Central memory CD8-positive, alpha-beta T cell (primary cell): ENCODE measurements around the gene C1QB.
A peak's percentile ranks its signal among the peaks of the same experiment; 100 is the strongest.
"Not testable (repeated sequence)": the region's sequence is repeated elsewhere in the genome, so short reads cannot be mapped to it uniquely, and the experiment has no call there.

ENCODE experiments used
- ATAC-seq: fragments of 150-1000 bp; cut with Tn5 transposase; replicated peaks from 2 replicates; pipeline ENCODE4 v1.10.0; 2022; ENCODE audit warnings: mild to moderate bottlenecking, moderate FRiP score, moderate number of reproducible peaks; ENCODE audit not compliant: poor library complexity, severe bottlenecking; ENCODE audit errors: extremely low read depth
- DNase-seq, 2 donors: peaks; one replicate each; pipeline ENCODE4 v3.0.0; 2021; ENCODE audit warnings: low spot score in 2 of 2
- H3K27ac Mint-ChIP-seq: one replicate; pipeline ENCODE4 v1.8.0; 2022; ENCODE audit warnings: low read depth, mild to moderate bottlenecking, moderate library complexity, mixed read lengths
- H3K27me3 Mint-ChIP-seq: one replicate; pipeline ENCODE4 v1.8.0; 2022; ENCODE audit warnings: mixed read lengths
- H3K36me3 Mint-ChIP-seq: one replicate; pipeline ENCODE4 v1.8.0; 2022; ENCODE audit warnings: mild to moderate bottlenecking, moderate library complexity, mixed read lengths; ENCODE audit not compliant: insufficient read depth
- H3K4me1 Mint-ChIP-seq: one replicate; pipeline ENCODE4 v1.8.0; 2022; ENCODE audit warnings: mixed read lengths
- H3K4me3 Mint-ChIP-seq: one replicate; pipeline ENCODE4 v1.8.0; 2022; ENCODE audit warnings: mild to moderate bottlenecking, moderate library complexity, mixed read lengths
- H3K9me3 Mint-ChIP-seq: one replicate; pipeline ENCODE4 v1.8.0; 2022; ENCODE audit warnings: mixed read lengths

Gene C1QB

DNA sequence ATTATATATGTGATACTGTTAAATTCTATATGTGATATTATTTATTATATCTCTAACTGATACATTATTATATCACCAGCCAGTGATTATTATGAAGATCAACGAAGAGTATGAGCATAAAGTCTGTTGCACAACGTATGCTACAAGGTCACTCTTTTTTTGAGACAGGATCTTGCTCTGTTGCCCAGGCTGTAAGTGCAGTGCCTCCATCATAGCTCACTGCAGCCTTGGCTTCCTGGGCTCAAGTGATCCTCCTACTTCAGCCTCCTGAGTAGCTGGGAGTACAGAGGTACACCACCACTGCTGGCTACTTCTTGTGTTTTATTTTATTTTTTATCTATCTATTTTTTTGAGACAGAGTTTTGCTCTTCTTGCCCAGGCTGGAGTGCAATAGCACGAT is 43.6 kb downstream of the C1QB start:
- no peak overlapping the region for H3K27ac Mint-ChIP-seq
- no peak overlapping the region for H3K4me3 Mint-ChIP-seq
- no peaks in the 10 kb centered on the region for H3K9me3 Mint-ChIP-seq

DNA sequence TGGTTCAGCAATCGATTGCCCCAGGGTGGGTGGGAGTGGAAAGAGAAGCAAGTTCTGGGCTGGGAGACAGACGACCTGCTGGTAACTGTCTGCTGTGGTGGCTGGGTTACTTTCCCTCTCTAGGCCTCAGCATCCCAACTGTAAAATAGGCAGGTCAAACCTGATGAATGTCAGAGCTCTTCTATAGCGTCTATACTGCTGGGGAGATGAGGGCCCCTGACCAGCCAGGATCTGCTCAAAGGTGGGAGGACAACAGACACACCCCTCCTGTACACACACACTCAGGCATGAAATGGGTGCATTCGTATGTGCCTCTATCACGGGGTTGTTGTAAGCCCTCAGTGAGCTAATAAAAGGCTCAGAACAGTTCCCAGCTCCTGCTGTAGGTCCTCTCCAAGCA is 44.9 kb downstream of the C1QB start:
- ATAC-seq = no peak
- no peak for DNase-seq
- no peak overlapping the region for H3K27ac Mint-ChIP-seq
- no peaks in the 10 kb centered on the region for H3K4me1 Mint-ChIP-seq
- H3K27me3 Mint-ChIP-seq = peaks cover 25% of the 10 kb centered on the region
- H3K9me3 Mint-ChIP-seq = no peaks in the 10 kb centered on the region
- no peaks in the 10 kb centered on the region for H3K36me3 Mint-ChIP-seq
- H3K4me3 Mint-ChIP-seq = no peak overlapping the region

More for the DNA sequence above, 43.6 kb downstream of the C1QB start:
- DNase-seq (no peak), ATAC-seq (no peak)
- Mint-ChIP-seq H3K36me3 (no peaks in the 10 kb centered on the region), H3K27me3 (peaks cover 17% of the 10 kb centered on the region), H3K4me1 (no peaks in the 10 kb centered on the region)

DNA sequence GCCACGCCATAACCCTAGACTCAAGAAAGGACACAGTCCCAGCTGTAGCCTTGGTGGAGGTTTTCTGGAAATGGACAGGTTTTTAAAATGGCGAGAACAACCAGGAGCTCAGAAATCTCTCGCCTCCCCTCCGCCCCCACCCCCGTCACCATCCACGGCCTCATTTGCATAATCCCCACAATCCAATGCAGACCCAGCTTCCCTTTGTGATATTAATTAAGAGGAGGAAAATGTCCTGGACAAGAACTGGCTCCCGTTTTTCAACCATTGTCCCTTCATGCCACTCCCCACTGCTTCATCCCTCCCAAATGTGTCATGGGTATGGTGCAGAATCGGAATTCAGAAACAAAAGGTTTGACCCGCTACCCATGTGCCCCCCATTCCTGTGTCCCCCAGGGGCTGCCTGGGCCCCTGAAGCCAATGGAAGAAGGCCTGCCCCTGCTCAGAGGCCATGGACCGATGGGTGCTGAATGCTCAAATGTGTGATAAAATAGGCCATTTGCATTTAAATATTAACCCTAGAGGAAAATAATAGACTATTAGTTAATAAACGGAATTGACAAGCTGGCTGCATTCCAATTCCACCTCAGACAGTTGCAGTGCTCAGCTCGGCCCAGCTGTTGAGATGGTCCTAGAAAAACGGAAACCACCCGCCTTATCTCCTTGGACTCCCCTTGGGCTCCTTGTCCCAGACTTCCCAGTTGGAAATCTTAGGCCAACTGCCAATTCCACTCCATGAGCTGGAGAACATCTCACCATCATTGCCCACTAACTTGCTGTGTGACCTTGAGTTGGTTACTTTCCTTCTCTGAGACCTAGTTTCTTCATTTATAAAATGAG is 46.9 kb downstream of the C1QB start:
- no peaks in the 10 kb centered on the region for H3K9me3 Mint-ChIP-seq
- H3K4me1 Mint-ChIP-seq = no peaks in the 10 kb centered on the region
- H3K4me3 Mint-ChIP-seq = no peak overlapping the region
- no peak for DNase-seq
- H3K27ac Mint-ChIP-seq = no peak overlapping the region
- ATAC-seq = no peak
- peaks cover 25% of the 10 kb centered on the region for H3K27me3 Mint-ChIP-seq
- no peaks in the 10 kb centered on the region for H3K36me3 Mint-ChIP-seq

DNA sequence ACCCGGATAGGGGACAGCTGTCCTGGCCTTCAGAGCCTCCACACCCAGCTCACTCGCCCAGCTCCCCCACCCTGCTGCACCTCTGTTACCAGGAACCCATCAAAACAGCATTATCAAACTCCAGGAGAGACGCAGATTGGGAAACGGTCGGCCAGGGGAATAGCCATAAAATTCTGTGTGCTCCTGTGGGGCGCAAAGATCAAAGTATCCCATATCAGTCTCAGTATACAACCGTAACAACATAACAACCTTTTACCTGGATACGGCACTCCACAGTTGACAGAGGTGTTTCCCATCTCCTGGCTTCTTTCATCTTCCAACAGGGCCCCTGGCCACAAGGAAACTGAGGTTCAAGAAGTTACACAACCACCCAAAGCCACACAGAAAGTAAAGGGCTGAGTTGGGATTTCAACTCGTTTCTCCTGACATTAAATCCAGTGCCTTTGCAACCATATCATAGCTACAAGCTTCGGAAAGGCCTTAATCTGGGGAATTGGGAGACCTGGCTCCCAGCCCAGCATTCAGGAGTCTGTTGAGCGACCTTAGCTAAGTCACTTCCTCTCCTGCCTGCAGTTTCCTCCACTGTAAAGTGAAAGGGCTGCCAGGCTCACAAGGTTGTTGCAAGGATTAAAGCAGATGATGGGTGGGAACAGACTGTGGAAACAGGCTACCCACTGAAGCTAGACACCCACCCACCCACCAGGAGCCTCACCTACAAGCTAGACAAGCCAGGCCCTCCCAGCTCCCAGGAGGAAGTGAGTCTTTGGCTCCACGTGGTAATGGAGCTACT is 49.5 kb downstream of the C1QB start:
- DNase-seq (no peak), ATAC-seq (no peak)
- Mint-ChIP-seq H3K27ac (no peak overlapping the region), H3K4me3 (no peak overlapping the region), H3K36me3 (no peaks in the 10 kb centered on the region), H3K4me1 (no peaks in the 10 kb centered on the region), H3K27me3 (peaks cover 35% of the 10 kb centered on the region), H3K9me3 (no peaks in the 10 kb centered on the region)

DNA sequence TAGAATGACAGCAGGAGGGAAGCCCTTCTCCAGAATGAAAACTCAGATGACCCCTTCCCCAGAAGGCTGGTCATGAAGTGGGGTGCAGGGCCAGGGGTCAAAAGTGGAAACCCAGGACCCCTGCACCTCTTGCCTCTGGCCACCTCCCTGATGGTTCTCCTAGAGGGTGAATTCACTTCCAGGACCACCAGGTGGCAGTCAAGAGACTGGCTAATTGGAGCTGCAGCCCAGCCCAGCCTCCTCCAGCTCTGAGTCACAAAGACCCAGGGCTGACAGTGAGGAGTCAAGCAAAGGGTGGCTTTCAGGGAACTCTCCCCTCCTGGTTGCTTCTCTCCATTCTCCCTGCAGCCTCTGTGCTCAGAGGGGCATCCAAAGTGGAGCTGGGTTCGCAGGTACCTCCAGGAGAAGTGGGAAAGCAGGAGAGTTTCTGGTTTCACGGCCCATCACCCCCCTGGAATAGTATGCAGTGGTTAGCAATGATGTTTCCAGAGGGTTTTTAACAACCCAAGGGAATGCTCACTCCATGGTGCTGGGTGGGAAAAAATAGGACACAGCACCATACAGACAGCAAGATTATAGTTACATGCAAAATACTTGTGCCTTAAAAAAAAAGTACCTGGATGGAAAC is 51.5 kb downstream of the C1QB start:
- peaks cover 47% of the 10 kb centered on the region for H3K27me3 Mint-ChIP-seq
- DNase-seq (peak; percentile 39 to 43), ATAC-seq (peak; percentile 64)
- no peaks in the 10 kb centered on the region for H3K4me1 Mint-ChIP-seq
- no peak overlapping the region for H3K4me3 Mint-ChIP-seq
- H3K9me3 Mint-ChIP-seq = no peaks in the 10 kb centered on the region
- H3K27ac Mint-ChIP-seq = no peak overlapping the region
- peaks cover 3% of the 10 kb centered on the region for H3K36me3 Mint-ChIP-seq

DNA sequence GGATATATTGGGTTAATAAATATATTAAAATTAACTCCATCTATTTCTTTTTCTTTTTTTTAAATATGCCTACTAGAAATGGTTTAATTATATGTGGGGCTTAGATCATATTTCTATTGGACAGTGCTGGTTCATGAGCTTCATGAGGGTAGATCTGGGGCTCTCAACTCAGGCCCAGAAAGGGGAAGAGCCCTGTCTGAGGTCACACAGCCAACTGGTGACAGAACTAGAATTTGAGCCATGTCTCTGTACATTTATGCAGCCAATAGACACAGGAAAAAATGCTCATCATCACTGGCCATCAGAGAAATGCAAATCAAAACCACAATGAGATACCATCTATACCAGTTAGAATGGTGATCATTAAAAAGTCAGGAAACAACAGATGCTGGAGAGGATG is 52.5 kb downstream of the C1QB start:
- Mint-ChIP-seq H3K27me3 (peaks cover 44% of the 10 kb centered on the region), H3K9me3 (no peaks in the 10 kb centered on the region), H3K27ac (no peak overlapping the region), H3K4me3 (no peak overlapping the region), H3K4me1 (no peaks in the 10 kb centered on the region), H3K36me3 (peaks cover 3% of the 10 kb centered on the region)
- DNase-seq (no peak), ATAC-seq (no peak)

DNA sequence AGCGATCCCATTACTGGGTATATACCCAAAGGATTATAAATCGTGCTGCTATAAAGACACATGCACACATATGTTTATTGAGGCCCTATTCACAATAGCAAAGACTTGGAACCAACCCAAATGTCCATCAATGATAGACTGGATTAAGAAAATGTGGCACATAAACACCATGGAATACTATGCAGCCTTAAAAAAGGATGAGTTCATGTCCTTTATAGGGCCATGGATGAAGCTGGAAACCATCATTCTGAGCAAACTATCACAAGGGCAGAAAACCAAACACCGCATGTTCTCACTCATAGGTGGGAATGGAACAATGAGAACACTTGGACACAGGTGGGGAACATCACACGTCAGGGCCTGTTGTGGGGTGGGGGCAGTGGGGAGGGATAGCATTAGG is 53.1 kb downstream of the C1QB start:
- H3K9me3 Mint-ChIP-seq, H3K36me3 Mint-ChIP-seq, H3K4me1 Mint-ChIP-seq, H3K4me3 Mint-ChIP-seq, ATAC-seq, H3K27ac Mint-ChIP-seq, DNase-seq: not testable (repeated sequence)
- H3K27me3 Mint-ChIP-seq = peaks cover 44% of the 10 kb centered on the region

DNA sequence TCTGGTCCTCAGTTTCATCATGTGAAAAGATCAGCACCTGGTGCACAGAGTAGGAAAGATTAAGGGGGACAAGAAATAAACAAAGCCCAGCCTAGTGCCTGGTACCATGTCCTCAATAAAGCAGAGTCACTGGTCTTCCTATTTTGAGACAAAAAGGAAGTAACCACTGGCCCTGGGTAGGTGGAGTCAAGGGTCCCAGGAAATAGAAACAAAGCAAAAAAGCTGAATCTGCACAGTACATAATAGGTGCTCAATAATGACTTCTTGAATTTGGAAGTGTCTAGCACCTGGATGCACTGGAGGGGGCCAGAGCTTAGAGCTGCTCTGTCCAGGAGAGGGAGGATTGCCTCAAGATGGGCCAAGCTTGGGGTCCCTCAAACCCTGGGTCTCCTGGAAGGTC is 55.7 kb downstream of the C1QB start:
- Mint-ChIP-seq H3K36me3 (peaks cover 3% of the 10 kb centered on the region), H3K27me3 (peaks cover 55% of the 10 kb centered on the region), H3K4me1 (peaks cover 10% of the 10 kb centered on the region), H3K4me3 (peak overlapping the region; percentile 6), H3K27ac (no peak overlapping the region), H3K9me3 (no peaks in the 10 kb centered on the region)
- ATAC-seq (no peak), DNase-seq (no peak)

DNA sequence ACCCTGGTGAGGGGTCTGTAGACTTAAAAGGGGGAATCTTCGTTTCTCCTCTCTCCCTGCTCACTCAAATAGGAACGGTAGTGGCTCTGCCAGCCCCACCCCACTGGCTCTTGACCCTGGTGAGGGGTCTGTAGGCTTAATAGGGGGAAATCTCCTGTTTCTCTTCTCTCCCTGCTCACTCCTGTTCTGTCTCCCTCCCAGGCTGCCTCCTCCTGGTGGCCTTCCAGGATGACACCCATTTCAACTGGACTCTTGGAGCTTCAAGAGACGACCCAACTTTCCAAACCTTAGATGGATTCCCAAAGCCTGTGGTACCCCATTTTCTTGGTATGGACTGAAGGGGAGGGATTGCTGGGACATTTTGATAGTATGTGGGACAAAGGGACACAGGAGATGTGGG is 56.2 kb downstream of the C1QB start:
- peaks cover 3% of the 10 kb centered on the region for H3K36me3 Mint-ChIP-seq
- peaks cover 59% of the 10 kb centered on the region for H3K27me3 Mint-ChIP-seq
- no peaks in the 10 kb centered on the region for H3K9me3 Mint-ChIP-seq
- ATAC-seq (no peak), DNase-seq (no peak)
- H3K4me1 Mint-ChIP-seq = peaks cover 10% of the 10 kb centered on the region
- peak overlapping the region; percentile 6 for H3K4me3 Mint-ChIP-seq
- no peak overlapping the region for H3K27ac Mint-ChIP-seq

DNA sequence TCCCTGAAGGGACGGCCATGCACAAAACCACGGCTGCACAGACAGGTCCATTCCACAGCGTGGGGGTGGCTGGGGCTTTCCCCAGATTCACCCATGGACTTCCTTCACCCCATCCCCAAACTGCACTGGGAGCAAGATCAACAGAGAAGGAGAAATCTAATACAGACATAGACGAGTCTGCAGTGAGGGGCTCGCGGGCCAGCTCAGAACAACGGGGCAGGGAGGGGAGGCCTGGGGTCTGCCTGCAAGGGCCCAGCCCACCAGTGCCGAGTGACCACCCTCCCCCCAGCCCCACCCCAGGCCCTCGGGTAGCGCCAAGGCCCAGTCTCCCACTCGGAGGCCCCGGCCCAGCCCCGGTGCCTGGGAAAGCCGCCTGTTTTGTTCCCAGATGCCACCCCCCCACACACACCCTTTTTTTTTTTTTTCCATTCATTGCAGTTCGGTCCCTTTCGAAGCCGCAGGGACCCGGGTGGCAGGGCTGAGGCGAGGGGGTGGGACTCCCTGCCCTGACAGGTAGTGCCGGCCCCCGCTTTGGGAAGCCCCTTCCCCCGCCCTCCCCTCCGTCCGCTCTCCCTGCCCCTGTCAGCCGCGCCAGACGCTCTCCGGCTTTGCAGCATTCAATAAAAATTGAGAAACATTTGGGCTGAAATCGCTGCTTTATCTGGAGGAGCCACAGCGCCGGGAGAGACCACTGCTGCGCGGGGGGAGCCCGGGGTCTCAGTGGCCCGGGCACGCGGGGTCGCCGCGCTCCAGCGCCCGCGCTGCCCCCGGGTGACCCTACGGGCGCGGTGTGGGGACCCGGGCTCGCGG is 57.1 kb downstream of the C1QB start:
- DNase-seq = no peak
- Mint-ChIP-seq H3K9me3 (no peaks in the 10 kb centered on the region), H3K27me3 (peaks cover 68% of the 10 kb centered on the region), H3K27ac (no peak overlapping the region), H3K4me3 (peak overlapping the region; percentile 69), H3K36me3 (peaks cover 5% of the 10 kb centered on the region), H3K4me1 (peaks cover 10% of the 10 kb centered on the region)
- no peak for ATAC-seq

DNA sequence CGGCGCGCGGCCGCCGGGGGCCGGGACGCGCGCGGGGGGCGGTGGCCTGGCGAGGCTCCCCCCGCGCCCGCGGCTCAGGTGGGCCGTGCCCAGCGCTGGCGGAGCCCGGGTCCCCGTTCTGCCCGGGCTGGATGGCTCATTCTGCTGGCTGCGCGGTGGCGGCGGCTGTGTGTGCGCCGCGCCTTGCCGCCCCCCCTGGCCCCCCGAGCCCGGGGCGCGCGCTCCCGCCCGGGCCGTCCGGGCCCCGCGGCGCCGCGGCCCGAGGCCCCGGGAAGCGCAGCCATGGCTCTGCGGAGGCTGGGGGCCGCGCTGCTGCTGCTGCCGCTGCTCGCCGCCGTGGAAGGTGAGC is 57.6 kb downstream of the C1QB start, which contains the start of gene EPHB2:
EPHB2 (plus strand) TSS at position 139 of the 349 bp plus-strand sequence; CDS start at position 283, 144 bp downstream.
- H3K27me3 Mint-ChIP-seq = peaks cover 74% of the 10 kb centered on the region
- ATAC-seq (no peak), DNase-seq (no peak)

DNA sequence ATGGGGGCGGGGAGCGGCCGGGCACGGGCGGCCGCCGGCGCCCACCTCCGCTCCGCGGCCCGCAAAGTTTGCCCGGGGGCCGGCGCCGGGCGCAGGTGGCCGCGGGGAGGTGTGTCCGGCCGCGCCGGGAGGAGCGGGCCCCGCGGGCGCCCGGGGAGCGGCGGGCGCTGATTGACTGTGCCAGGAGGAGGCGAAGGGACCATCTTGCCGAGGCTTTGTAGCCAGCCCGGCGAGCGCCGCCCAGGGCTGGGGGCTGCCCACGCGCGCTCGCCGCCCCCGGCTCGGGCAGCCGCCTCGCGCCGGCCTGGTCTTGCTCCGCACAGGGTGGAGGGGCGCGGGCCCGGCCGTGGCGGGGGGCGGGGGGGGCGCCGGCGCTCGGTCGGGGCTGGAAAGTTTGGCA is 58.0 kb downstream of the C1QB start:
- H3K4me1 Mint-ChIP-seq = peaks cover 10% of the 10 kb centered on the region
- no peak overlapping the region for H3K4me3 Mint-ChIP-seq
- H3K27me3 Mint-ChIP-seq = peaks cover 78% of the 10 kb centered on the region
- peaks cover 5% of the 10 kb centered on the region for H3K36me3 Mint-ChIP-seq
- H3K27ac Mint-ChIP-seq = no peak overlapping the region
- H3K9me3 Mint-ChIP-seq = no peaks in the 10 kb centered on the region
- no peak for DNase-seq
- ATAC-seq = no peak

More for the DNA sequence above, 57.6 kb downstream of the C1QB start, which contains the start of gene EPHB2:
- Mint-ChIP-seq H3K27ac (no peak within 1 kb of the TSS), H3K4me1 (peaks cover 10% of the 10 kb centered on the region), H3K4me3 (peak within 1 kb of the TSS; percentile 69), H3K36me3 (peaks cover 5% of the 10 kb centered on the region), H3K9me3 (no peaks in the 10 kb centered on the region)
